NCI-H2029 (cell line): Measurements from ENCODE around the gene SPG7.
A peak's percentile ranks its signal among the peaks of the same experiment; 100 is the strongest.
"Not testable (repeated sequence)": the region's sequence is repeated elsewhere in the genome, so short reads cannot be mapped to it uniquely, and the experiment has no call there.

ENCODE experiments used
- DNase-seq: peaks from one replicate; lab custom pipeline; 2025; lab: John Stamatoyannopoulos, UW

The SPG7 gene

GRCh38 chr16:89507834-89508590, at the start of gene SPG7:
TSS of gene SPG7 (plus strand) at chr16:89508403. CDS start at chr16:89508418, 15 bp downstream.
- peak; percentile 35 for DNase-seq

GRCh38 chr16:89458551-89458950, 49.7 kb upstream of the SPG7 start:
- no peak for DNase-seq

GRCh38 chr16:89458967-89459366, 49.2 kb upstream of the SPG7 start:
- DNase-seq = no peak

- no peak for DNase-seq
These were observed 47.6 kb upstream of the SPG7 start for GRCh38 chr16:89460556-89460955.

- not testable (repeated sequence) for DNase-seq
These were observed 46.3 kb upstream of the SPG7 start for GRCh38 chr16:89461890-89462289.

- DNase-seq = not testable (repeated sequence)
These were observed 45.6 kb upstream of the SPG7 start for GRCh38 chr16:89462639-89463038.

- DNase-seq = not testable (repeated sequence)
These were observed 44.9 kb upstream of the SPG7 start for GRCh38 chr16:89463312-89463711.

GRCh38 chr16:89466920-89467319, 41.3 kb upstream of the SPG7 start:
- DNase-seq = no peak

- DNase-seq = no peak
These were observed 40.8 kb upstream of the SPG7 start for GRCh38 chr16:89467382-89467781.

GRCh38 chr16:89472711-89473075, 35.5 kb upstream of the SPG7 start:
- no peak for DNase-seq

- DNase-seq = no peak
These were observed 35.0 kb upstream of the SPG7 start for GRCh38 chr16:89473136-89473712.

- DNase-seq = no peak
These were observed 34.3 kb upstream of the SPG7 start for GRCh38 chr16:89473791-89474414.

- no peak for DNase-seq
These were observed 33.1 kb upstream of the SPG7 start for GRCh38 chr16:89475144-89475543.

GRCh38 chr16:89476379-89476778, 31.8 kb upstream of the SPG7 start:
- DNase-seq = no peak

- no peak for DNase-seq
These were observed 31.4 kb upstream of the SPG7 start for GRCh38 chr16:89476811-89477261.

- DNase-seq = no peak
These were observed 29.5 kb upstream of the SPG7 start for GRCh38 chr16:89478576-89479221.

GRCh38 chr16:89481356-89481955, 26.7 kb upstream of the SPG7 start:
- DNase-seq = no peak

GRCh38 chr16:89482150-89482816, 25.9 kb upstream of the SPG7 start:
- no peak for DNase-seq

GRCh38 chr16:89482817-89483205, 25.4 kb upstream of the SPG7 start:
- no peak for DNase-seq

- DNase-seq = no peak
These were observed 24.1 kb upstream of the SPG7 start for GRCh38 chr16:89484041-89484501.

GRCh38 chr16:89484923-89485679, 23.1 kb upstream of the SPG7 start:
- no peak for DNase-seq
